Nephron (organoid): ENCODE data around the gene TOGARAM1.

Experiments
- H3K27ac Mint-ChIP-seq, 3 experiments: 2 replicates each; pipeline ENCODE4 v1.8.0; 2020; ENCODE audit warnings: mixed read lengths in 3 of 3, mild to moderate bottlenecking in 2 of 3, moderate library complexity in 1 of 3
- H3K27me3 Mint-ChIP-seq: 2 replicates; pipeline ENCODE4 v1.8.0; 2021; ENCODE audit warnings: low read depth, mild to moderate bottlenecking, moderate library complexity, mixed read lengths
- H3K36me3 Mint-ChIP-seq: 2 replicates; pipeline ENCODE4 v1.8.0; 2020; ENCODE audit warnings: low read depth, mixed read lengths
- H3K4me1 Mint-ChIP-seq: 2 replicates; pipeline ENCODE4 v1.8.0; 2020; ENCODE audit warnings: mixed read lengths
- H3K4me3 Mint-ChIP-seq, 3 experiments: 2 replicates each; pipeline ENCODE4 v1.8.0; 2020; ENCODE audit warnings: mild to moderate bottlenecking in 3 of 3, mixed read lengths in 3 of 3, moderate library complexity in 2 of 3
- H3K9me3 Mint-ChIP-seq: 2 replicates; pipeline ENCODE4 v1.8.0; 2020; ENCODE audit warnings: mixed read lengths
- CTCF ChIP-seq, 3 experiments: fragments of 200-600 bp; sonication (generic); IDR thresholded peaks; one replicate each; pipeline ENCODE4 v1.5.0; 2021; ENCODE audit warnings: antibody characterized with exemption in 3 of 3; ENCODE audit not compliant: unreplicated experiment in 3 of 3

The TOGARAM1 gene

GRCh38 chr14:44961554-44962333 is at the start of gene TOGARAM1, which contains the start of gene KLHL28:
Gene TOGARAM1 (plus strand): TSS chr14:44962190. CDS start chr14:44962422, 232 bp downstream.
Gene KLHL28 (minus strand): TSS chr14:44961947. CDS start chr14:44945928, 16,019 bp downstream.
- H3K27ac Mint-ChIP-seq, result no peak within 1 kb of the TSS
- H3K4me3 Mint-ChIP-seq, result no peak within 1 kb of the TSS
- peaks cover 4% of the 10 kb centered on the region for H3K36me3 Mint-ChIP-seq
- H3K27me3 Mint-ChIP-seq, result no peaks in the 10 kb centered on the region
- TF ChIP-seq CTCF (IDR thresholded peaks at IDR 0.05; ENCODE audit: unreplicated experiment in 3 of 3), result no peak
- peaks cover 33% of the 10 kb centered on the region for H3K4me1 Mint-ChIP-seq
- H3K9me3 Mint-ChIP-seq, result no peaks in the 10 kb centered on the region

GRCh38 chr14:44914849-44915248 is 47.1 kb upstream of the TOGARAM1 start:
- H3K27me3 Mint-ChIP-seq, result no peaks in the 10 kb centered on the region
- H3K9me3 Mint-ChIP-seq, result no peaks in the 10 kb centered on the region
- H3K4me3 Mint-ChIP-seq, result no peak overlapping the region
- peaks cover 11% of the 10 kb centered on the region for H3K4me1 Mint-ChIP-seq
- no peaks in the 10 kb centered on the region for H3K36me3 Mint-ChIP-seq
- no peak overlapping the region for H3K27ac Mint-ChIP-seq
- TF ChIP-seq CTCF (IDR thresholded peaks at IDR 0.05; ENCODE audit: unreplicated experiment in 3 of 3), result no peak

- Mint-ChIP-seq H3K4me3 (no peak overlapping the region), H3K9me3 (no peaks in the 10 kb centered on the region), H3K4me1 (no peaks in the 10 kb centered on the region), H3K27ac (no peak overlapping the region), H3K36me3 (peaks cover 4% of the 10 kb centered on the region), H3K27me3 (no peaks in the 10 kb centered on the region)
- no peak for TF ChIP-seq CTCF (IDR thresholded peaks at IDR 0.05; ENCODE audit: unreplicated experiment in 3 of 3)
These were observed 33.2 kb upstream of the TOGARAM1 start for GRCh38 chr14:44928793-44929192.

- no peak overlapping the region for H3K4me3 Mint-ChIP-seq
- no peaks in the 10 kb centered on the region for H3K4me1 Mint-ChIP-seq
- no peaks in the 10 kb centered on the region for H3K27me3 Mint-ChIP-seq
- H3K36me3 Mint-ChIP-seq, result peaks cover 49% of the 10 kb centered on the region
- TF ChIP-seq CTCF (IDR thresholded peaks at IDR 0.05; ENCODE audit: unreplicated experiment in 3 of 3), result no peak
- no peak overlapping the region for H3K27ac Mint-ChIP-seq
- H3K9me3 Mint-ChIP-seq, result peaks cover 6% of the 10 kb centered on the region
These were observed 26.8 kb upstream of the TOGARAM1 start for GRCh38 chr14:44935155-44935554.

GRCh38 chr14:44937547-44937946 is 24.4 kb upstream of the TOGARAM1 start:
- H3K27ac Mint-ChIP-seq, result no peak overlapping the region
- H3K4me1 Mint-ChIP-seq, result no peaks in the 10 kb centered on the region
- H3K4me3 Mint-ChIP-seq, result no peak overlapping the region

More at GRCh38 chr14:44937547-44937946, 24.4 kb upstream of the TOGARAM1 start:
- no peak for TF ChIP-seq CTCF (IDR thresholded peaks at IDR 0.05; ENCODE audit: unreplicated experiment in 3 of 3)
- H3K27me3 Mint-ChIP-seq, result no peaks in the 10 kb centered on the region
- H3K9me3 Mint-ChIP-seq, result peaks cover 10% of the 10 kb centered on the region
- H3K36me3 Mint-ChIP-seq, result peaks cover 68% of the 10 kb centered on the region
